VCaP (cell line): Measurements from ENCODE around the gene SCYGR2.
A peak's percentile ranks its signal among the peaks of the same experiment; 100 is the strongest.

Experiments
- H3K27ac ChIP-seq: fragments of 450-650 bp; 2 replicates; pipeline ENCODE4 v1.5.1; 2017
- CTCF ChIP-seq: fragments of 450-650 bp; conservative IDR thresholded peaks from 2 replicates; pipeline ENCODE4 v1.5.1; 2017; ENCODE audit warnings: mild to moderate bottlenecking, moderate library complexity

Gene SCYGR2

GRCh38 chr2:227597036-227597435 lies 1.7 kb upstream of the SCYGR2 start:
- TF ChIP-seq CTCF, result no peak
- H3K27ac ChIP-seq, result no peak overlapping the region

GRCh38 chr2:227597998-227598397 lies 695 bp upstream of the SCYGR2 start:
- H3K27ac ChIP-seq, result no peak overlapping the region
- no peak for TF ChIP-seq CTCF

- H3K27ac ChIP-seq, result 0 out of 2 replicates have a peak overlapping the region, but pooled peaks have one; percentile 5
- TF ChIP-seq CTCF, result no peak
These were observed 3.7 kb downstream of the SCYGR2 start for GRCh38 chr2:227602358-227602757.

GRCh38 chr2:227606476-227606875 lies 7.8 kb downstream of the SCYGR2 start:
- H3K27ac ChIP-seq, result no peak overlapping the region
- TF ChIP-seq CTCF, result no peak

GRCh38 chr2:227607941-227608340 lies 9.2 kb downstream of the SCYGR2 start:
- no peak overlapping the region for H3K27ac ChIP-seq
- no peak for TF ChIP-seq CTCF

GRCh38 chr2:227608561-227609338 lies 10.1 kb downstream of the SCYGR2 start:
- no peak for TF ChIP-seq CTCF

GRCh38 chr2:227610123-227610522 lies 11.4 kb downstream of the SCYGR2 start:
- no peak overlapping the region for H3K27ac ChIP-seq
- TF ChIP-seq CTCF, result no peak

More at GRCh38 chr2:227608561-227609338, 10.1 kb downstream of the SCYGR2 start:
- no peak overlapping the region for H3K27ac ChIP-seq
